ENCODE results near the gene WDR4. TPM values are rescaled to one million over a fixed set of nuclear protein-coding genes. Genes with fewer than 3 reads are reported as not detected.
A peak's percentile ranks its signal among the peaks of the same experiment; 100 is the strongest.
"Not testable (repeated sequence)": the region's sequence is repeated elsewhere in the genome, so short reads cannot be mapped to it uniquely, and the experiment has no call there.

WDR4 gene
- total and polyA plus RNA-seq, 2 of the 13 experiments (the other 11 are each of a cell fraction or from before 2014, with no cell fraction given): 11.3 to 14.4 TPM

GRCh38 chr21:42878678-42878992, 704 bp downstream of the WDR4 start (continued):
- no peak for TF ChIP-seq CREB1 (IDR thresholded peaks at IDR 0.05)
- TF ChIP-seq CREB1 (CRISPR knock-in tag; IDR thresholded peaks at IDR 0.05): no peak
- TF ChIP-seq, protein P1, sequence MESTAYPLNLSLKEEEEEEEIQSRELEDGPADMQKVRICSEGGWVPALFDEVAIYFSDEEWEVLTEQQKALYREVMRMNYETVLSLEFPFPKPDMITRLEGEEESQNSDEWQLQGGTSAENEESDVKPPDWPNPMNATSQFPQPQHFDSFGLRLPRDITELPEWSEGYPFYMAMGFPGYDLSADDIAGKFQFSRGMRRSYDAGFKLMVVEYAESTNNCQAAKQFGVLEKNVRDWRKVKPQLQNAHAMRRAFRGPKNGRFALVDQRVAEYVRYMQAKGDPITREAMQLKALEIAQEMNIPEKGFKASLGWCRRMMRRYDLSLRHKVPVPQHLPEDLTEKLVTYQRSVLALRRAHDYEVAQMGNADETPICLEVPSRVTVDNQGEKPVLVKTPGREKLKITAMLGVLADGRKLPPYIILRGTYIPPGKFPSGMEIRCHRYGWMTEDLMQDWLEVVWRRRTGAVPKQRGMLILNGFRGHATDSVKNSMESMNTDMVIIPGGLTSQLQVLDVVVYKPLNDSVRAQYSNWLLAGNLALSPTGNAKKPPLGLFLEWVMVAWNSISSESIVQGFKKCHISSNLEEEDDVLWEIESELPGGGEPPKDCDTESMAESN (CRISPR knock-in tag; conservative IDR thresholded peaks at IDR 0.05): no peak
- 0 out of 2 replicates have a peak, but pooled peaks have one; percentile 39 for TF ChIP-seq ZSCAN9 (CRISPR knock-in tag; IDR thresholded peaks at IDR 0.05; ENCODE audit: borderline replicate concordance)
- no peak for TF ChIP-seq THAP11 (CRISPR knock-in tag; IDR thresholded peaks at IDR 0.05)
- TF ChIP-seq XRCC5 (optimal IDR thresholded peaks at IDR 0.05; ENCODE audit: low read length): no peak
- peak; percentile 33; the same call in 1 of the 2 replicates for TF ChIP-seq ZNF891 (CRISPR knock-in tag; IDR thresholded peaks at IDR 0.05)
- no peak for TF ChIP-seq SMYD3 (CRISPR knock-in tag; IDR thresholded peaks at IDR 0.05)
- TF ChIP-seq RFXAP (CRISPR knock-in tag; IDR thresholded peaks at IDR 0.05; ENCODE audit: borderline replicate concordance): 0 out of 2 replicates have a peak, but pooled peaks have one; percentile 59
- TF ChIP-seq TCF7L2 (IDR thresholded peaks at IDR 0.05; ENCODE audit: low read depth, low read length): no peak
- 0 out of 2 replicates have a peak, but pooled peaks have one; percentile 76 for TF ChIP-seq ZNF232 (CRISPR knock-in tag; IDR thresholded peaks at IDR 0.05; ENCODE audit: borderline replicate concordance)
- 0 out of 2 replicates have a peak, but pooled peaks have one; percentile 10 for TF ChIP-seq YEATS2 (CRISPR knock-in tag; IDR thresholded peaks at IDR 0.05; ENCODE audit: borderline replicate concordance)
- TF ChIP-seq ZNF709 (CRISPR knock-in tag; IDR thresholded peaks at IDR 0.05): peak; percentile 61; the same call in 1 of the 2 replicates
- TF ChIP-seq ISL2 (CRISPR knock-in tag; IDR thresholded peaks at IDR 0.05): no peak; the same call in 1 of the 2 replicates
- TF ChIP-seq ZSCAN12 (CRISPR knock-in tag; IDR thresholded peaks at IDR 0.05): no peak
- TF ChIP-seq IKZF5 (CRISPR knock-in tag; IDR thresholded peaks at IDR 0.05): no peak
- TF ChIP-seq, protein P2, sequence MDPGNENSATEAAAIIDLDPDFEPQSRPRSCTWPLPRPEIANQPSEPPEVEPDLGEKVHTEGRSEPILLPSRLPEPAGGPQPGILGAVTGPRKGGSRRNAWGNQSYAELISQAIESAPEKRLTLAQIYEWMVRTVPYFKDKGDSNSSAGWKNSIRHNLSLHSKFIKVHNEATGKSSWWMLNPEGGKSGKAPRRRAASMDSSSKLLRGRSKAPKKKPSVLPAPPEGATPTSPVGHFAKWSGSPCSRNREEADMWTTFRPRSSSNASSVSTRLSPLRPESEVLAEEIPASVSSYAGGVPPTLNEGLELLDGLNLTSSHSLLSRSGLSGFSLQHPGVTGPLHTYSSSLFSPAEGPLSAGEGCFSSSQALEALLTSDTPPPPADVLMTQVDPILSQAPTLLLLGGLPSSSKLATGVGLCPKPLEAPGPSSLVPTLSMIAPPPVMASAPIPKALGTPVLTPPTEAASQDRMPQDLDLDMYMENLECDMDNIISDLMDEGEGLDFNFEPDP (CRISPR knock-in tag; conservative IDR thresholded peaks at IDR 0.05): no peak
- no peak for TF ChIP-seq ZNF343 (CRISPR knock-in tag; IDR thresholded peaks at IDR 0.05)
- TF ChIP-seq ZNF546 (CRISPR knock-in tag; conservative IDR thresholded peaks at IDR 0.05): no peak

DNA sequence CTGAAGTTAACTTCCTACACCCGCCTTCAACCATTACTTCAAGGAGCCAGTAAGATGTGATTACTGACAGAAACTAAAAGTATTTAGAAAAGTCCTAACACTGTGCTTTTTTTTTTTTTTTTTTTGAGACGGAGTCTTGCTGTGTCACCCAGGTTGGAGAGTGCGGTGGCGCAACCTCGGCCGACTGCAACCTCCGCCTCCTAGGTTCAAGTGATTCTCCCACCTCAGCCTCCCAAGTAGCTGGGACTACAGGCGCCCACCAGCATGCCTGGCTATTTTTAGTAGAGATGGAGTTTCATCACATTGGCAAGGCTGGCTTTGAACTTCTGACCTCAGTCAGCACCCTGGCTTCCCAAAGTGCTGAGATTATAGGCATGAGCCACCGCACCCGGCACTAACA, 3.5 kb downstream of the WDR4 start:
- in situ Hi-C loops (cut with HindIII; ENCODE audit: extremely low pct_ligation_motif_present, low pct_unique_long_range_greater_than_20kb); FAIRE-seq; H3K4me2 ChIP-seq (ENCODE audit: low read depth, low read length); CTCF ChIA-PET (ENCODE audit: low intra/inter-chr PET ratio, low total read pairs); H3K9me3 ChIP-seq (ENCODE audit: low read length); intact Hi-C loops (cut with micrococcal nuclease; ENCODE audit: unreplicated experiment); H3K4me3 ChIP-seq (replicated peaks in 1 of 3; ENCODE audit: insufficient read depth in 1 of 3, low read depth in 2 of 3, low read length in 3 of 3); H3K27me3 ChIP-seq (ENCODE audit: control insufficient read depth in 1 of 2, insufficient read depth in 2 of 2, low read length in 2 of 2); BruUV-seq (replicated peaks); POLR2A ChIA-PET; ATAC-seq; DNase-seq (ENCODE audit: low spot score); H3K27ac ChIP-seq (ENCODE audit: extremely low read length, insufficient read depth, low read length); H2AFZ ChIP-seq (ENCODE audit: low read length); H3K9ac ChIP-seq (ENCODE audit: insufficient read depth, low read depth, low read length); H4K20me1 ChIP-seq (ENCODE audit: insufficient read depth, low read length): not testable (repeated sequence)
- H3K36me3 ChIP-seq (replicated peaks in 1 of 2; ENCODE audit: control insufficient read depth in 1 of 2, insufficient read depth in 2 of 2, low read length in 2 of 2): peaks cover 17 to 42% of the 10 kb centered on the region in 2 experiments
- peaks cover 24% of the 10 kb centered on the region for H3K4me1 ChIP-seq (ENCODE audit: insufficient read depth, low read length)
- H3K79me2 ChIP-seq (ENCODE audit: insufficient read depth, low read length): peaks cover 32% of the 10 kb centered on the region
- over 99% methylated on average over 10 of the region's 10 CpGs for WGBS (ENCODE audit: low lambda C conversion rate)

All from HepG2 (cell line).